RWPE2 (cell line): ENCODE results near the gene PSIP1.

ENCODE experiments used
- ATAC-seq: fragments of 200-7000 bp; cut with Tn5 transposase; 3 replicates; pipeline ENCODE4 v1.9.1; 2021; ENCODE audit warnings: low read depth
- DNase-seq: peaks from one replicate; pipeline ENCODE4 v3.0.0-alpha.2; 2020; ENCODE audit warnings: low spot score
- H3K27ac ChIP-seq: fragments of 450-650 bp; 2 replicates; pipeline ENCODE4 v1.5.1; 2017; ENCODE audit warnings: mild to moderate bottlenecking; ENCODE audit not compliant: poor library complexity, severe bottlenecking
- H3K27me3 ChIP-seq: fragments of 250-450 bp; sonication (Bioruptor Pico); 2 replicates; pipeline ENCODE4 v1.5.1; 2021; ENCODE audit warnings: mild to moderate bottlenecking, moderate library complexity; ENCODE audit not compliant: insufficient read depth, poor library complexity, severe bottlenecking
- H3K36me3 ChIP-seq: fragments of 250-450 bp; sonication (Bioruptor Pico); 2 replicates; pipeline ENCODE4 v1.5.1; 2020; ENCODE audit warnings: low read depth, mild to moderate bottlenecking, moderate library complexity
- H3K4me1 ChIP-seq: fragments of 250-450 bp; sonication (Bioruptor Pico); 2 replicates; pipeline ENCODE4 v1.5.1; 2021; ENCODE audit warnings: mild to moderate bottlenecking, moderate library complexity; ENCODE audit not compliant: insufficient read depth, poor library complexity, severe bottlenecking
- H3K4me3 ChIP-seq: fragments of 250-450 bp; sonication (Bioruptor Pico); 2 replicates; pipeline ENCODE4 v1.5.1; 2021; ENCODE audit warnings: mild to moderate bottlenecking, moderate library complexity; ENCODE audit not compliant: severe bottlenecking
- H3K9me3 ChIP-seq: fragments of 250-450 bp; sonication (Bioruptor Pico); 2 replicates; pipeline ENCODE4 v1.5.1; 2021; ENCODE audit warnings: mild to moderate bottlenecking, moderate library complexity; ENCODE audit not compliant: severe bottlenecking
- TF ChIP-seq, protein P1 (sequence below): fragments of 450-650 bp; IDR thresholded peaks from one replicate; pipeline ENCODE4 v1.5.1; 2017; ENCODE audit warnings: mild to moderate bottlenecking, moderate library complexity; ENCODE audit not compliant: poor library complexity, severe bottlenecking

PSIP1 gene

DNA sequence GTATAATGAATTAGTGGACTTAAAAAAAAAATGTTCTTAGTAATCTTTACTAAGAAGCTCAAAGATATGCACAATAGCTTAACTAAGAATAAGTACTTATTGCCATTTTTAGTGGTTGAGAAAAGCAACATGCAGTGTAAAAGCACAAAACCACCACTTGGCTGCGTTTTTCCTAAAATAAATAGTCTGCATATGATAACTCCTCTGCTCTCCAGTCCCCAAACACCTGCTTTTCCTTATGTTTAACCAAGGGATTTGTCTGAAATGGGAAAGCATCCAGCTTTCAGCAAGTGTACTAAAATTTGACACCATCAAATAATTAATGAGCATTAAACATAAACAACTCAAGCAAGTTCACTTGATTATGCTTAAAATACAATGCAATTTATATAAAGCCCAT lies 41.4 kb downstream of the PSIP1 start:
- Histone ChIP-seq H3K36me3 (peaks cover 98% of the 10 kb centered on the region), H3K9me3 (no peaks in the 10 kb centered on the region), H3K4me3 (no peak overlapping the region), H3K27ac (no peak overlapping the region), H3K27me3 (no peaks in the 10 kb centered on the region), H3K4me1 (no peaks in the 10 kb centered on the region)
- DNase-seq (no peak), ATAC-seq (no peak)
- TF ChIP-seq, protein P1, sequence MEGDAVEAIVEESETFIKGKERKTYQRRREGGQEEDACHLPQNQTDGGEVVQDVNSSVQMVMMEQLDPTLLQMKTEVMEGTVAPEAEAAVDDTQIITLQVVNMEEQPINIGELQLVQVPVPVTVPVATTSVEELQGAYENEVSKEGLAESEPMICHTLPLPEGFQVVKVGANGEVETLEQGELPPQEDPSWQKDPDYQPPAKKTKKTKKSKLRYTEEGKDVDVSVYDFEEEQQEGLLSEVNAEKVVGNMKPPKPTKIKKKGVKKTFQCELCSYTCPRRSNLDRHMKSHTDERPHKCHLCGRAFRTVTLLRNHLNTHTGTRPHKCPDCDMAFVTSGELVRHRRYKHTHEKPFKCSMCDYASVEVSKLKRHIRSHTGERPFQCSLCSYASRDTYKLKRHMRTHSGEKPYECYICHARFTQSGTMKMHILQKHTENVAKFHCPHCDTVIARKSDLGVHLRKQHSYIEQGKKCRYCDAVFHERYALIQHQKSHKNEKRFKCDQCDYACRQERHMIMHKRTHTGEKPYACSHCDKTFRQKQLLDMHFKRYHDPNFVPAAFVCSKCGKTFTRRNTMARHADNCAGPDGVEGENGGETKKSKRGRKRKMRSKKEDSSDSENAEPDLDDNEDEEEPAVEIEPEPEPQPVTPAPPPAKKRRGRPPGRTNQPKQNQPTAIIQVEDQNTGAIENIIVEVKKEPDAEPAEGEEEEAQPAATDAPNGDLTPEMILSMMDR: no peak

DNA sequence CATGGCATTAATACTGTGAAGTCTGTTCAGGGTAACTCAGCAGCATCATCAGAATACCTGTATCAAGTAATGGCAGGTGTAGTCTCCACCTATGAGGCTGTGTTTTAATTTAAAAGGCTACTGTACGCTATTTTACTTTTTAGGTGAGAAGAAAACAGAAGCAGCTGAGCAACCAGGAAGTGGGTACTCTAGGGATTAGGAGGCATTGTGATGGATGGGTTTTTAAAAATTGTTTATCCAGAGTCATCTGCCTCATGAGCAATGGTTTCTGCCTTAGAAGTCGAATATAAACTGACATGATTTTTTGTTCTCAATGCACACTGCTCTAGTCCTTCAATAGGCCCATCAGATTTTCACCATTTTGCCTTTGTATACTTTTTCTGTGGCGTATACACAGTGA lies 42.6 kb downstream of the PSIP1 start:
- Histone ChIP-seq H3K9me3 (no peaks in the 10 kb centered on the region), H3K36me3 (peaks cover 97% of the 10 kb centered on the region), H3K4me1 (no peaks in the 10 kb centered on the region), H3K27me3 (no peaks in the 10 kb centered on the region), H3K4me3 (no peak overlapping the region), H3K27ac (no peak overlapping the region)
- DNase-seq (no peak), ATAC-seq (no peak)
- TF ChIP-seq, protein P1: no peak

DNA sequence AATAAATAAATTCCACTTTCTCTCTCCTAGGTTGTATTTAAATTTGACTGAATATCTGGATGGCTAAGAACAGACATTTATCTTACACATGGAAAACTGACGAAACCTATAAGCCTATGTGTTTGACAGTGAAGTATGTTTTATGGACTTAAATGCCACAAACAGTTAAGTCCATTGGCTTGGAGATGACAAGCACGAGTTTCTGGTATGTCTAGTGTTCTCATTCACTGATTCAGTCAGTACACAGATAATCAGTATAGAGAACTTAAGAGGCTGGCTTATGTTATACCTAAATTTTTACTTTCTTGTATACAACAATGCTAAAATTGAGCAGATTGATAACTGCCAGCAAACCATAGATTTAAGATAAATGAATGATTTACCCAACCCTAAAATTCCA lies 49.2 kb downstream of the PSIP1 start:
- DNase-seq (no peak), ATAC-seq (no peak)
- TF ChIP-seq, protein P1: no peak
- H3K9me3 ChIP-seq: no peaks in the 10 kb centered on the region
- peaks cover 90% of the 10 kb centered on the region for H3K36me3 ChIP-seq
- no peaks in the 10 kb centered on the region for H3K27me3 ChIP-seq
- H3K4me1 ChIP-seq: no peaks in the 10 kb centered on the region
- no peak overlapping the region for H3K4me3 ChIP-seq
- H3K27ac ChIP-seq: no peak overlapping the region

DNA sequence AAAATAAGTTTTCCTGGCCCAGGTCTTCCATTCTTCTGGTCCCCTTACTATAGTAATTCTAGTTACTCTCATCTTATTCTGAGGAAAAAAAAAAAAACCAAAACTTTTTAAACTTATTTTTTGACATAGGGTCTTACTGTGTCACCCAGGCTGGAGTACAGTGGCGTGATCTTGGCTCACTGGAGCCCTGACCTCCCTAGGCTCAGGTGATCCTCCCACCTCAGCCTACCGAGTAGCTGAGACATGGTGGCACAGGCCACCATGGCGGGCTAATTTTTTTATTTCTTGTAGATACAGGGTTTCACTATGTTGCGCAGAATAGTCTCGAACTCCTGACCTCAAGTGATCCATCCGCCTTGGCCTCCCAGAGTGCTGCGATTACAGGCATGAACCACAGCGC lies 49.7 kb downstream of the PSIP1 start:
- Histone ChIP-seq H3K27me3 (no peaks in the 10 kb centered on the region), H3K4me3 (no peak overlapping the region), H3K4me1 (no peaks in the 10 kb centered on the region), H3K9me3 (no peaks in the 10 kb centered on the region), H3K36me3 (peaks cover 90% of the 10 kb centered on the region), H3K27ac (no peak overlapping the region)
- ATAC-seq (no peak), DNase-seq (no peak)
- TF ChIP-seq, protein P1: no peak

DNA sequence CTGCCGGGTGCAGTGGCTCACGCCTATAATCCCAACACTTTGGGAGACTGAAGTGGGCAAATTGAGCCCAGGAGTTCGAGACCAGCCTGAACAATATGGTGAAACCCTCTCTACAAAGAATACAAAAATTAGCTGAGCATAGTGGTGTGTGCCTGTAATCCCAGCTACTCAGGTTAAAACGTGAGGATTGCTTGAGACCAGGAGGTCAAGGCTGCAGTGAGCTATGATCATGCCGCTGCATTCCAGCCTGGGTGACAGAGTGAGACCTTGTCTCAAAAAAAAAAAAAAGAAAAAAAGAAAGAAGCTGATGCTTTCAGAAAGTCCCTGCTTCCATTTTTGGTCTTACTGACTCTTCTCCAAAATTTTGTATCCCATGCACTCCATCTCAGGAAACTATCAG lies 56.8 kb downstream of the PSIP1 start:
- Histone ChIP-seq H3K36me3 (peaks cover 87% of the 10 kb centered on the region), H3K4me1 (no peaks in the 10 kb centered on the region), H3K27ac (no peak overlapping the region), H3K27me3 (no peaks in the 10 kb centered on the region), H3K9me3 (no peaks in the 10 kb centered on the region), H3K4me3 (no peak overlapping the region)
- ATAC-seq (no peak), DNase-seq (no peak)
- TF ChIP-seq, protein P1: no peak
